ENCODE measurements around the gene ALOX5. TPM values are rescaled to one million over a fixed set of nuclear protein-coding genes. Genes with fewer than 3 reads are reported as not detected.

ALOX5 gene
- total RNA-seq, 1 experiment from 2014 or later, result 6.1 TPM

GRCh38 chr10:45443101-45444009, 69.3 kb downstream of the ALOX5 start:
- no peak overlapping the region for H3K4me2 ChIP-seq (ENCODE audit: low read length)
- TF ChIP-seq, protein P1, sequence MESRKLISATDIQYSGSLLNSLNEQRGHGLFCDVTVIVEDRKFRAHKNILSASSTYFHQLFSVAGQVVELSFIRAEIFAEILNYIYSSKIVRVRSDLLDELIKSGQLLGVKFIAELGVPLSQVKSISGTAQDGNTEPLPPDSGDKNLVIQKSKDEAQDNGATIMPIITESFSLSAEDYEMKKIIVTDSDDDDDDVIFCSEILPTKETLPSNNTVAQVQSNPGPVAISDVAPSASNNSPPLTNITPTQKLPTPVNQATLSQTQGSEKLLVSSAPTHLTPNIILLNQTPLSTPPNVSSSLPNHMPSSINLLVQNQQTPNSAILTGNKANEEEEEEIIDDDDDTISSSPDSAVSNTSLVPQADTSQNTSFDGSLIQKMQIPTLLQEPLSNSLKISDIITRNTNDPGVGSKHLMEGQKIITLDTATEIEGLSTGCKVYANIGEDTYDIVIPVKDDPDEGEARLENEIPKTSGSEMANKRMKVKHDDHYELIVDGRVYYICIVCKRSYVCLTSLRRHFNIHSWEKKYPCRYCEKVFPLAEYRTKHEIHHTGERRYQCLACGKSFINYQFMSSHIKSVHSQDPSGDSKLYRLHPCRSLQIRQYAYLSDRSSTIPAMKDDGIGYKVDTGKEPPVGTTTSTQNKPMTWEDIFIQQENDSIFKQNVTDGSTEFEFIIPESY (IDR thresholded peaks at IDR 0.05; ENCODE audit: extremely low read depth, insufficient replicate concordance, low read length), result no peak
- TF ChIP-seq CBX3 (IDR thresholded peaks at IDR 0.05; ENCODE audit: low read depth), result no peak
- no peak for TF ChIP-seq POLR2AphosphoS5 (IDR thresholded peaks at IDR 0.05; ENCODE audit: low read depth, low read length)
- no peak for TF ChIP-seq ELF1 (IDR thresholded peaks at IDR 0.05; ENCODE audit: borderline replicate concordance, low read depth)
- TF ChIP-seq JUND (IDR thresholded peaks at IDR 0.05), result no peak
- TF ChIP-seq SRF (IDR thresholded peaks at IDR 0.05; ENCODE audit: low read depth), result no peak
- DNase-seq (ENCODE audit: low read depth, low spot score) (no peak), ATAC-seq (no peak)
- no peaks in the 10 kb centered on the region for H3K4me1 ChIP-seq (ENCODE audit: control insufficient read depth in 1 of 2, insufficient read depth in 2 of 2, low read length in 2 of 2)
- intact Hi-C loops (cut with micrococcal nuclease), result no loop called here
- no peaks in the 10 kb centered on the region for H3K36me3 ChIP-seq (ENCODE audit: control insufficient read depth in 1 of 2, insufficient read depth in 2 of 2, low read length in 2 of 2)
- no peaks in the 10 kb centered on the region for H3K27me3 ChIP-seq (ENCODE audit: insufficient read depth, low read length)
- no peaks in the 10 kb centered on the region for H3K9me3 ChIP-seq (ENCODE audit: control insufficient read depth in 1 of 2, insufficient read depth in 1 of 2, low read depth in 1 of 2, low read length in 2 of 2)
- H2AFZ ChIP-seq (ENCODE audit: low read depth, low read length, poor library complexity, severe bottlenecking), result no peak overlapping the region
- BruUV-seq (replicated peaks), result no TSS peak
- no peak overlapping the region for H3K9ac ChIP-seq (ENCODE audit: low read length)
- no peaks in the 10 kb centered on the region for H3K79me2 ChIP-seq (ENCODE audit: insufficient read depth, low read length)
- RAD21 ChIA-PET (ENCODE audit: low non-redundant PET in 1 of 2, low total read pairs in 2 of 2, uncharacterized antibody in 2 of 2, unreplicated experiment in 2 of 2), result no interaction called here
- no peaks in the 10 kb centered on the region for H3K9me2 ChIP-seq (ENCODE audit: insufficient read depth)
- H3K27ac ChIP-seq (ENCODE audit: low read depth, low read length), result no peak overlapping the region
- CTCF ChIA-PET, result no interaction called here
- no peak overlapping the region for H3K4me3 ChIP-seq (replicated peaks in 1 of 2; ENCODE audit: low read depth in 1 of 2, low read length in 2 of 2)
- no peaks in the 10 kb centered on the region for H4K20me1 ChIP-seq (ENCODE audit: insufficient read depth)
- POLR2A ChIA-PET, result no interaction called here

GRCh38 chr10:45444022-45444421, 70.0 kb downstream of the ALOX5 start:
- H3K4me2 ChIP-seq (ENCODE audit: low read length), result no peak overlapping the region
- no peak for TF ChIP-seq ZFX (IDR thresholded peaks at IDR 0.05)
- TF ChIP-seq, protein P1 (IDR thresholded peaks at IDR 0.05; ENCODE audit: extremely low read depth, insufficient replicate concordance, low read length), result no peak
- TF ChIP-seq TCF7L2 (IDR thresholded peaks at IDR 0.05; ENCODE audit: borderline replicate concordance, extremely low read depth, insufficient read depth, insufficient read length), result no peak
- TF ChIP-seq CTCF (IDR thresholded peaks at IDR 0.05 in 2 of 3, conservative IDR thresholded peaks at IDR 0.05 in 1 of 3; ENCODE audit: borderline replicate concordance in 1 of 3, insufficient read depth in 1 of 3, low read depth in 2 of 3, low read length in 2 of 3), result no peak
- no peak for TF ChIP-seq SP1 (IDR thresholded peaks at IDR 0.05; ENCODE audit: low read depth)
- TF ChIP-seq EGR1 (IDR thresholded peaks at IDR 0.05; ENCODE audit: low read depth), result no peak
- TF ChIP-seq ELF1 (IDR thresholded peaks at IDR 0.05; ENCODE audit: borderline replicate concordance, low read depth), result no peak
- TF ChIP-seq EZH2 (IDR thresholded peaks at IDR 0.05), result no peak
- no peak for TF ChIP-seq JUND (IDR thresholded peaks at IDR 0.05)
- TF ChIP-seq CBX3 (IDR thresholded peaks at IDR 0.05; ENCODE audit: low read depth), result no peak
- TF ChIP-seq ZNF274 (IDR thresholded peaks at IDR 0.05; ENCODE audit: low read depth, low read length), result no peak

More at GRCh38 chr10:45444022-45444421, 70.0 kb downstream of the ALOX5 start:
- DNase-seq (ENCODE audit: low read depth, low spot score) (no peak), ATAC-seq (no peak)
- H3K27ac ChIP-seq (ENCODE audit: low read depth, low read length), result no peak overlapping the region
- CTCF ChIA-PET, result no interaction called here
- no peaks in the 10 kb centered on the region for H3K27me3 ChIP-seq (ENCODE audit: insufficient read depth, low read length)
- intact Hi-C loops (cut with micrococcal nuclease), result no loop called here
- H3K79me2 ChIP-seq (ENCODE audit: insufficient read depth, low read length), result no peaks in the 10 kb centered on the region
- H2AFZ ChIP-seq (ENCODE audit: low read depth, low read length, poor library complexity, severe bottlenecking), result no peak overlapping the region
- BruUV-seq (replicated peaks), result no TSS peak
- H3K9me3 ChIP-seq (ENCODE audit: control insufficient read depth in 1 of 2, insufficient read depth in 1 of 2, low read depth in 1 of 2, low read length in 2 of 2), result no peaks in the 10 kb centered on the region
- no peaks in the 10 kb centered on the region for H3K9me2 ChIP-seq (ENCODE audit: insufficient read depth)
- no peak overlapping the region for H3K9ac ChIP-seq (ENCODE audit: low read length)
- no peak overlapping the region for H3K4me3 ChIP-seq (replicated peaks in 1 of 2; ENCODE audit: low read depth in 1 of 2, low read length in 2 of 2)
- H3K4me1 ChIP-seq (ENCODE audit: control insufficient read depth in 1 of 2, insufficient read depth in 2 of 2, low read length in 2 of 2), result no peaks in the 10 kb centered on the region
- no peaks in the 10 kb centered on the region for H3K36me3 ChIP-seq (ENCODE audit: control insufficient read depth in 1 of 2, insufficient read depth in 2 of 2, low read length in 2 of 2)
- RAD21 ChIA-PET (ENCODE audit: low non-redundant PET in 1 of 2, low total read pairs in 2 of 2, uncharacterized antibody in 2 of 2, unreplicated experiment in 2 of 2), result no interaction called here
- POLR2A ChIA-PET, result no interaction called here
- H4K20me1 ChIP-seq (ENCODE audit: insufficient read depth), result no peaks in the 10 kb centered on the region

Data from HCT116 (cell line).